A673 (cell line): ENCODE data around the gene ITK. TPM values are rescaled to one million over a fixed set of nuclear protein-coding genes. Genes with fewer than 3 reads are reported as not detected.

Experiments
- BruUV-seq: library from RNA; stranded (reverse); fragments of 400-500 nt; replicated peaks from 2 replicates; lab custom pipeline; 2021; lab: Mats Ljungman, UMichigan
- CTCF ChIA-PET: fragments of 300-600 bp; sonication (Branson Sonifier 250); formaldehyde crosslinking; loops from one replicate; lab custom pipeline; 2022; ENCODE audit warnings: antibody characterized with exemption; lab: Charles Lee
- POLR2A ChIA-PET: fragments of 300-600 bp; sonication (Branson Sonifier 250); formaldehyde crosslinking; loops from one replicate; lab custom pipeline; 2022; ENCODE audit warnings: antibody characterized with exemption; ENCODE audit not compliant: low non-redundant PET; lab: Charles Lee
- DNase-seq: peaks from one replicate; pipeline ENCODE4 v3.0.0-alpha.2; 2015; ENCODE audit warnings: low spot score
- H3K27ac ChIP-seq: fragments of 200-600 bp; sonication (generic); 2 replicates; pipeline ENCODE4 v1.5.1; 2016; ENCODE audit warnings: mixed run types, low read depth, mild to moderate bottlenecking, mixed read lengths, antibody characterized with exemption, low read length; ENCODE audit not compliant: poor library complexity, severe bottlenecking
- H3K27me3 ChIP-seq: fragments of 200-600 bp; sonication (generic); replicated peaks from 2 replicates; pipeline ENCODE4 v1.6.1; 2017; ENCODE audit warnings: mixed run types, low read depth, mild to moderate bottlenecking, mixed read lengths, antibody characterized with exemption, low read length; ENCODE audit not compliant: insufficient read depth, poor library complexity
- H3K36me3 ChIP-seq: fragments of 200-600 bp; sonication (generic); 2 replicates; pipeline ENCODE4 v1.6.1; 2016; ENCODE audit warnings: mixed run types, mild to moderate bottlenecking, mixed read lengths, antibody characterized with exemption, low read length; ENCODE audit not compliant: insufficient read depth, poor library complexity, severe bottlenecking
- H3K4me1 ChIP-seq: fragments of 200-600 bp; sonication (generic); 2 replicates; pipeline ENCODE4 v1.6.1; 2017; ENCODE audit warnings: mixed run types, mild to moderate bottlenecking, mixed read lengths, antibody characterized with exemption, low read length; ENCODE audit not compliant: insufficient read depth, poor library complexity, severe bottlenecking
- H3K4me3 ChIP-seq: fragments of 200-600 bp; sonication (generic); 2 replicates; pipeline ENCODE4 v1.5.1; 2016; ENCODE audit warnings: low read depth, mixed run types, mild to moderate bottlenecking, mixed read lengths, low read length; ENCODE audit not compliant: poor library complexity, severe bottlenecking
- H3K9me3 ChIP-seq: fragments of 200-600 bp; sonication (generic); 2 replicates; pipeline ENCODE4 v1.6.1; 2016; ENCODE audit warnings: mixed run types, low read depth, mild to moderate bottlenecking, mixed read lengths, antibody characterized with exemption, low read length; ENCODE audit not compliant: poor library complexity, severe bottlenecking
- CTCF ChIP-seq: fragments of 300-800, 200-600 bp; sonication (generic); conservative IDR thresholded peaks from 2 replicates; pipeline ENCODE4 v1.5.1; 2017; ENCODE audit warnings: low read depth, mild to moderate bottlenecking, antibody characterized with exemption, low read length, moderate library complexity, mixed read lengths
- EZH2 ChIP-seq: fragments of 200-600 bp; sonication (generic); IDR thresholded peaks from 2 replicates; pipeline ENCODE4 v1.6.1; 2017; ENCODE audit warnings: borderline replicate concordance, low read depth, mild to moderate bottlenecking, mixed read lengths, antibody characterized with exemption, low read length; ENCODE audit not compliant: poor library complexity, severe bottlenecking
- intact Hi-C: fragments of 100-400 bp; cut with micrococcal nuclease; formaldehyde crosslinking; loops from one replicate; pipeline ENCODE4 v1.10.0; 2022; ENCODE audit not compliant: unreplicated experiment
- total RNA-seq: library from RNA; stranded (reverse); gene quantifications from 2 replicates; pipeline ENCODE4 v1.2.3, GENCODE V29; 2021

Gene ITK
- total RNA-seq, 1 experiment from 2014 or later: not detected

- intact Hi-C loops: no loop called here
- H3K36me3 ChIP-seq: no peaks in the 10 kb centered on the region
- no peaks in the 10 kb centered on the region for H3K9me3 ChIP-seq
- no peak for TF ChIP-seq EZH2
- no peak for TF ChIP-seq CTCF
- CTCF ChIA-PET: no interaction called here
- no peak for DNase-seq
- no peak overlapping the region for H3K4me3 ChIP-seq
- no peaks in the 10 kb centered on the region for H3K4me1 ChIP-seq
- BruUV-seq: no TSS peak
- no peaks in the 10 kb centered on the region for H3K27me3 ChIP-seq
- H3K27ac ChIP-seq: no peak overlapping the region
- POLR2A ChIA-PET: no interaction called here
Measured at GRCh38 chr5:157222506-157223230, 42.0 kb downstream of the ITK start.

- Histone ChIP-seq H3K27ac (no peak overlapping the region), H3K9me3 (no peaks in the 10 kb centered on the region), H3K4me1 (no peaks in the 10 kb centered on the region), H3K4me3 (no peak overlapping the region), H3K36me3 (no peaks in the 10 kb centered on the region), H3K27me3 (no peaks in the 10 kb centered on the region)
- ChIA-PET POLR2A (no interaction called here), CTCF (no interaction called here)
- BruUV-seq: no TSS peak
- DNase-seq: no peak
- intact Hi-C loops: no loop called here
- TF ChIP-seq CTCF (no peak), EZH2 (no peak)
Measured at GRCh38 chr5:157225469-157226422, 45.1 kb downstream of the ITK start.

GRCh38 chr5:157230610-157231009 is 50.0 kb downstream of the ITK start:
- POLR2A ChIA-PET: no interaction called here
- intact Hi-C loops: no loop called here
- H3K36me3 ChIP-seq: no peaks in the 10 kb centered on the region
- no peaks in the 10 kb centered on the region for H3K9me3 ChIP-seq
- DNase-seq: no peak
- no peak for TF ChIP-seq CTCF
- TF ChIP-seq EZH2: no peak
- no peak overlapping the region for H3K27ac ChIP-seq
- no peak overlapping the region for H3K4me3 ChIP-seq
- no peaks in the 10 kb centered on the region for H3K27me3 ChIP-seq
- BruUV-seq: no TSS peak
- CTCF ChIA-PET: no interaction called here
- no peaks in the 10 kb centered on the region for H3K4me1 ChIP-seq
